HG03571 (cell line): ENCODE results near the gene LAPTM5.
"Not testable (repeated sequence)": the region's sequence is repeated elsewhere in the genome, so short reads cannot be mapped to it uniquely, and the experiment has no call there.

Experiments used
- ATAC-seq: cut with Tn5 transposase; IDR thresholded peaks from one replicate; pipeline ENCODE4 v1.9.1; 2021; ENCODE audit not compliant: unreplicated experiment

The LAPTM5 gene

DNA sequence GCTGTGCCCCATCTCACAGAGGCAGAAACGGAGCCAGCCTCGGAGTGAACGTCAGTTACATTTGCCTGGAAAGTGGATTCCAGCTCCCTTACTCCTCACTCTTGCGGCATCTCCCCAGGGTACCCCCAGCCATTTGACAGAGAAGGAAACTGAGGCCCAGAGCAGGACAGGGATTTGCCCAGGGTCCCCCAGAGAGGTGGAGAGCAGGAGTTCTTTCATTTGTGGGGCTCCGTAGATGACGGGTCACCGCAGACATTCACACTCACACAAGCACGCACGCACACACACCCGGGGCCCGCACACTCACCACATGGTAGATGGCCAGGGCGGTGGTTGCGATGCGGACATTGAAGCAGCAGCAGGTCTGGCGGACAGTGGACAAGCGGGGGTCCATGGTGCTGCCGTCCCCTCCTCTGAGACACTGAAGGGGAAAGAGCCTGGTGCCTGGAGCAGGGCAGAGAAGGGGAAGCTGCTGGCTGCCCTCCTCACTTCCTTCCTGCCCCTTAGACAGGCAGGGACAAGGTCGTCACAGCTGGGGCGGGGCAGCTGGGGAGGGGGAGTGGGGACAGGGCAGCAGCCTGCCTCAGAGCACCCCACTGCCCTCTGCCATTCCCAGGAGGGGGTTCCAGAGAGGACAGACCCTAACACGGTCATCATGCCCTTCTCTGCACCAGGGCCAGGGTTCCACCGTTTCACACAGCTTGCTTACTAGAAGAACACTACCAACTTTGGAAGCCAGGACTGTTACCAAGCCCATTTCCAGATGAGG, at the start of gene LAPTM5:
Gene LAPTM5, minus strand, starts transcription at position 423 of the 769 bp plus-strand sequence. Its CDS starts 29 bp downstream, at position 394.
- ATAC-seq, result no peak

DNA sequence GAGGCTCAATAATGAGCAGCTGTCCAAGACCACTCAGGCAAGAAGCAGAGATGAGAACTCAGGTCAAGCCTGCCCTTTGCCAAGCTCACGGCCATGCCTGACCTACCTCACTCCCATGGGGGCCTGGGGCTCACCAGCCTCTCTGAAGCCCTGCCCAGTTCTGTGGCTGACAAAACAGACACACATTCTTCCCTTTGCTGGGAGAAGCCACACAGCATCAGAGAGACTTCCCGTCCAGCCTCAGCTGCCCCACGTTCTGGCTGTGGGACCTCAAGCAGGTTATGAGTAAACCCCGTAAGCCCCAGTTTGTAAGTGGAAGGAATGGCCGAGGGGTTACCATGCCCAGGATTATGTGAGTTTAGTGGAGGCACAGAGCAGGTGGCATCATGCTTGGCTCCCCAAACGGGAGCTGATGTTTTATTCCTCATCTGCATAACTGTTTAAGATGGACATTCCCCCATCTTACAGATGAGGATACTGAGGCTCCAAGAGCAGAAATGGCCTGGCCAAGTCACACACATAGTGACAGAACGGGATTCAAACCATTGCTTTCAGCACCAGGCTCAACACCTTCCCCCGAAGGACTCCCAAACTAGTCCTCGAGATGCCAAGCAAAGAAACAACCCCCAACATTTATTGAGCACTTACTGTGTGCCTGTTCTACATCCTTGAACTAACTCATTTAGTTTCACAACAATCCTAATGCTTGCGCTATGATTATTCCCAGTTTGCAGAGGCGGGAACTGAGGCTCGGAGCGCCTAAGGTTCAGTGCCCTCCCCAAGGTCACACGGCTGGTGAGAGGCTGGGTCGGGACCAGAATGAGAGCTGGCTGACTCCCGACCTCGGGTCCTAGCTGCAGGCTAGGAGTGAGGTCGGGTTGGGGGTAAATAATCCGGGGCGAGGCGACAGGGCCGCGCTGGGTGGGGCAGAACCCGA, 49.1 kb upstream of the LAPTM5 start:
- no peak for ATAC-seq

GRCh38 chr1:30805304-30806003, 47.9 kb upstream of the LAPTM5 start:
- ATAC-seq, result no peak

DNA sequence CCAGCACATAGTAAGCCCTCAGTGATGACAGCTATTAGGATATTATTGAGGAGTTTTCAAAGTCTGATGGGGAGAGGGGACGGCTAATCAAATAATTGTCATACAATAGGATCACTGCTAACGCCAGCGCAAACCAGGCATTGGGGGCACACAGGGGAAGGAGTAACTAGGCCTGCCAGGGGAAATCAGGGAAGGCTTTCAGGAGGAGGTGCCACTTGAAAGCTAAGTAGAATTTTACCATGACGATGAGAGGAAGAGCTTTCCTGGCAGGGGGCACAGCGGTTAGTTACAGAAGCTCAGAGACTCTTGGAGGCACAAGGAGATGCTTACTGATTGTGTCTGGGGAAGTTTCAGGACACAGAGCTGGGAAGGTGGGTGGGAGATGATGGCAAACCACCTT, 47.2 kb upstream of the LAPTM5 start:
- no peak for ATAC-seq

GRCh38 chr1:30804352-30804751, 46.8 kb upstream of the LAPTM5 start:
- ATAC-seq, result no peak

DNA sequence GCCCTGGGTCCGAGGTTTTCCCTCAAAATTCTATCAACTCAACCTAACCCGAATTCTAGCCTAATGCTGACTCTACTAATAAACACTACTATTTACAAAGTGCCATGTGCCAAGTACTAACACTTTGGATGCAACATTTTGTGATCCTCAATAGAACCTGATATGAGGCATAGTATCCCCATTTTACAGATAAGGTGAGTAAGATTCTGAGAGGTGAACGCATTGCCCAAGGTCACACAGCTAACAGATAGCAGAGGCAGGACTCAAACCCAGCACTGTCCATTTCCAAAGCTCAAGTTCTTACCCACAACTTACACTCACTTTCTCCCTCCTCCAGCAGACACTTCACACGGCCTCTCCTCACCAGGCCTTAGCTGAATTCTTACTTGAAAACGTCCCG, 46.0 kb upstream of the LAPTM5 start:
- no peak for ATAC-seq

- no peak for ATAC-seq
Observed at GRCh38 chr1:30801771-30802198, 44.2 kb upstream of the LAPTM5 start.

GRCh38 chr1:30799233-30799511, 41.6 kb upstream of the LAPTM5 start:
- no peak for ATAC-seq

GRCh38 chr1:30798389-30799232, 41.0 kb upstream of the LAPTM5 start:
- ATAC-seq, result no peak

DNA sequence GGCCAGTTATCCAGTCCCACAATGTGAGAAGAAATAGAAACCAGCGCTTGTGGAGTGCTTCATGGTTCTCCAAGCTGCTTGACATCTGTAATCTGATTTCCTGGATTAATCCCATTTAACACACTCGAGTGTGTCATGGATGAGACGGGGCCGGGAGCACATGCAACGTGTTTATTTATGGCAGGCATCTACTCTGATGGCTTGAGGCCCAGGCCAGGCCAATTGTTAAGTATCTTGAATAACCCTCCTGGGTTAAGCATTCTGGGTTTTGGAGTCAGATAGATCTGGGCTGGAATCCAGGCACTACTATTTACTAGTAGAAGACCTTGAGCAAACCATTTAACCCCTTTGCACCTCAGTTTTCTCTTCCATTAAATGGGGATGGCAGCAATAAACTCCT, 37.5 kb upstream of the LAPTM5 start:
- ATAC-seq, result no peak

GRCh38 chr1:30794260-30794659, 36.7 kb upstream of the LAPTM5 start:
- no peak for ATAC-seq

GRCh38 chr1:30793209-30793608, 35.6 kb upstream of the LAPTM5 start:
- ATAC-seq, result no peak

DNA sequence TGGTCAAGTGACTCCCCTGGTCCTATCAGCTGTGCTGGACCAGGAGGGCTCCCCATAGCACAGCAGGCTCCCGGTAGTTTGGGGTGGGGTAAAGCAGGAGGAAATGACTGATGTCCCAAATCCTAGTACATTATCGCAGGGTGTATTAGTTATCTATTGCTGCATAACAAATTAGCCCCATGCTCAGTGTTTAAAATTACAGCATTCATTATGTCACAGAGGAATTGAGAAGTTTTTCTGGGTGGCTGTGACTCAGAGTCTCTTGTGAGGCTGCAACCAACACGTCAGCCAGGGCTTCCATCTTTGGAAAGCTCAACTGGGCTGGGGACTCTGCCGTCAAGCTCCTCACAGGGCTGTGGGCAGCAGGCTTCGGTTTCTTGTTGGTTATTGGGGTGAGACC, 34.3 kb upstream of the LAPTM5 start:
- ATAC-seq, result no peak

GRCh38 chr1:30790850-30791778, 33.5 kb upstream of the LAPTM5 start:
- ATAC-seq, result no peak

GRCh38 chr1:30790256-30790525, 32.6 kb upstream of the LAPTM5 start:
- ATAC-seq, result not testable (repeated sequence)

DNA sequence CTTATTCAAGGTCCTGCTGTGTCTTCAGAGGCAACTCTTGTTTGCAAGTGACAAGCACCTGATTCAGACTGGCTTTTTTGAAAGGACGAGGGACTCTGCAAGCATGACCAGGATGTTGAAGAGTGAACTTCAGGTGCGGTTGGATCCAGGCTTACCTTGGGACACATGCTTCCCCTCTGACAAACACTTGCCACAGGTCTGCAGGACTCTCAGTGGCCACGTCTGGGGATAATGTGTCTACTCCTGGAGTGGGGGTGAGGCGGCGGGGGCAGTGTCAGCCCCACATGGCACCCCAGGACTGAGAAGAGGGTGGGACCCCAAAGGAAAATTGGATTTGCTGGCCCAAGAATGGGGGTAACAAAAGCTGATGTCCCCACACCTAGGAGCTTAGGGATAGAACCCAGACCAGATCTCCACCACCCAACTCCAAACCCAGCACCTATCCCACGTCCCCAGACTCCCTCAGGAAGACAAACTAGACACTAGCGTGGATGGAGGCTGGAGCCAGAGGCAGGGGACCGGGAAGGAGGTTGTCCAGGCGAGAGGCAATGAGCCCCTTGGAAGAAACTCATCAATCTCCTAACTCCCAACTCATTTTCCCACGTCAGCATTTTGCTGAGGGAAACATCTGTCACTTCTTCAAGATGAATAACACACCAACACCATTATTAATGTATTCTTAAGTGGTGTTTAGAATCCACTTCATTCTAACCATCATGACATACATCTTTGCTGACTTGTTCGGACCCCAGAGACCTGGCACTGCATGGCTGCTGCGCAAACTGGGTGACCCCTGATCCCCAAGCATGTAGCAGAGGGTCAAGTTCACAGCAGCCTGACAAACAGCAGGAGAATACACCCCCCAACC, 32.0 kb upstream of the LAPTM5 start:
- no peak for ATAC-seq

- ATAC-seq, result no peak
Observed at GRCh38 chr1:30788580-30789387, 31.2 kb upstream of the LAPTM5 start.

DNA sequence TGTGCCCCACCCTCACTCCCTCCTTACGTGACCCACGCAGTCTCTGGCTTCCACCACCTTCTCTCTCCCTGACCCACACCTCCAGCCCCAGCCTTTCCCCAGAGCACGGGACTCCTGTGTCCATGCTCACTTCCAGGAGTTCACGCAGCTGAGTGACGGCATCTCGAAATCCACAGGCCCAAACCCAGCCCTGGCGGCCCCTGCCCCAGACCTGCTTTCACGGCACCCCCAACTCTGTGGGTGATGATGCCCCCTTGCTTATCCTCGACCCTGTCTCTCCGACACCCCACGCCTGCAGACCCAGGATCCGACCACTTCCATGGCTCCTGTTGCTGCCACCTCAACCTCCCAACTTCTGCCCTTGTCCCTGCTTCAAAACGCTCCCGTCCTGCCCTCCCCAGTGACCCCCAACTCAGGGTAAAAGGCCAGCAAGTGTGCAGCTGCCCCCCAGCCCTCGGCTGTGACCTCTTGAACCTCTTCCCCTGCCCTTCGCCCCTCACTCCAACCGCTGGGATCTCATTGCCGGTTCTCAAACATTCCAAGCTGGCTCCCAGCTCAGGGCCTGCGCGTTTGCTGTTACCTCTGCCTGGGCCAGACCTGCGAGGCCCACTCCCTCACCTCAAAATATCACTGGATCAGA, 30.4 kb upstream of the LAPTM5 start:
- no peak for ATAC-seq
